Neural progenitor cell (in vitro differentiated cells): ENCODE measurements around the gene STXBP5. TPM values are rescaled to one million over a fixed set of nuclear protein-coding genes. Genes with fewer than 3 reads are reported as not detected.

ENCODE experiments used
- DNase-seq: peaks from one replicate; pipeline ENCODE4 v3.0.0-alpha.2; 2016; ENCODE audit warnings: low spot score
- H2AFZ ChIP-seq: fragments of 200-600 bp; sonication (generic); replicated peaks from 2 replicates; pipeline ENCODE4 v1.6.1; 2016; ENCODE audit warnings: antibody characterized with exemption
- H3F3A ChIP-seq: fragments of 200-600 bp; sonication (generic); 2 replicates; pipeline ENCODE4 v1.6.1; 2016; ENCODE audit warnings: antibody characterized with exemption, low read depth
- H3K27ac ChIP-seq: fragments of 200-600 bp; sonication (generic); 2 replicates; pipeline ENCODE4 v1.5.1; 2016; ENCODE audit warnings: mild to moderate bottlenecking
- H3K27me3 ChIP-seq: fragments of 200-600 bp; sonication (generic); 2 replicates; pipeline ENCODE4 v1.6.1; 2016; ENCODE audit warnings: mild to moderate bottlenecking, moderate library complexity
- H3K36me3 ChIP-seq: fragments of 200-600 bp; sonication (generic); 2 replicates; pipeline ENCODE4 v1.5.1; 2016
- H3K4me1 ChIP-seq: fragments of 200-600 bp; sonication (generic); 2 replicates; pipeline ENCODE4 v1.6.1; 2016; ENCODE audit warnings: mixed run types
- H3K4me2 ChIP-seq: fragments of 200-600 bp; sonication (generic); 2 replicates; pipeline ENCODE4 v1.6.1; 2016
- H3K4me3 ChIP-seq: fragments of 200-600 bp; sonication (generic); 2 replicates; pipeline ENCODE4 v1.5.1; 2016
- H3K79me2 ChIP-seq: fragments of 200-600 bp; sonication (generic); 2 replicates; pipeline ENCODE4 v1.6.1; 2016; ENCODE audit warnings: low read depth
- H3K9ac ChIP-seq: fragments of 200-600 bp; sonication (generic); 2 replicates; pipeline ENCODE4 v1.6.1; 2016
- H3K9me3 ChIP-seq: fragments of 200-600 bp; sonication (generic); 2 replicates; pipeline ENCODE4 v1.5.1; 2016; ENCODE audit warnings: low read depth
- H4K20me1 ChIP-seq: fragments of 200-600 bp; sonication (generic); 2 replicates; pipeline ENCODE4 v1.6.1; 2016; ENCODE audit warnings: low read depth
- H3K27ac Mint-ChIP-seq: 3 replicates; pipeline ENCODE4 v1.8.0; 2021; ENCODE audit warnings: mixed read lengths
- H3K27me3 Mint-ChIP-seq: 2 replicates; pipeline ENCODE4 v1.8.0; 2022; ENCODE audit warnings: low read depth, mild to moderate bottlenecking, inconsistent platforms, moderate library complexity, mixed read lengths; ENCODE audit not compliant: insufficient read depth
- H3K36me3 Mint-ChIP-seq: 3 replicates; pipeline ENCODE4 v1.8.0; 2021; ENCODE audit warnings: mixed read lengths
- H3K4me1 Mint-ChIP-seq: 3 replicates; pipeline ENCODE4 v1.8.0; 2021; ENCODE audit warnings: mixed read lengths
- H3K4me3 Mint-ChIP-seq: 3 replicates; pipeline ENCODE4 v1.8.0; 2021; ENCODE audit warnings: mild to moderate bottlenecking, moderate library complexity, mixed read lengths
- H3K9me3 Mint-ChIP-seq: 3 replicates; pipeline ENCODE4 v1.8.0; 2020; ENCODE audit warnings: mixed read lengths
- EZH2 ChIP-seq: fragments of 200-600 bp; sonication (generic); IDR thresholded peaks from 2 replicates; pipeline ENCODE4 v1.6.1; 2017; ENCODE audit warnings: antibody characterized with exemption, mild to moderate bottlenecking, moderate library complexity
- EZH2phosphoT487 ChIP-seq: fragments of 200-600 bp; sonication (generic); IDR thresholded peaks from 2 replicates; pipeline ENCODE4 v1.6.1; 2017; ENCODE audit warnings: antibody characterized with exemption
- total RNA-seq: library from RNA; depleted of rRNA; stranded (reverse); fragments of >200 nt; gene quantifications from 2 replicates; pipeline ENCODE4 v1.2.3, GENCODE V29; 2015; ENCODE audit warnings: low replicate concordance
- TF ChIP-seq, protein P1 (sequence below): fragments of 200-600 bp; sonication (generic); IDR thresholded peaks from 2 replicates; pipeline ENCODE4 v1.5.1; 2017; ENCODE audit warnings: antibody characterized with exemption, mild to moderate bottlenecking

The STXBP5 gene
- total RNA-seq, 1 donor from 2014 or later, result 12.0 TPM

DNA sequence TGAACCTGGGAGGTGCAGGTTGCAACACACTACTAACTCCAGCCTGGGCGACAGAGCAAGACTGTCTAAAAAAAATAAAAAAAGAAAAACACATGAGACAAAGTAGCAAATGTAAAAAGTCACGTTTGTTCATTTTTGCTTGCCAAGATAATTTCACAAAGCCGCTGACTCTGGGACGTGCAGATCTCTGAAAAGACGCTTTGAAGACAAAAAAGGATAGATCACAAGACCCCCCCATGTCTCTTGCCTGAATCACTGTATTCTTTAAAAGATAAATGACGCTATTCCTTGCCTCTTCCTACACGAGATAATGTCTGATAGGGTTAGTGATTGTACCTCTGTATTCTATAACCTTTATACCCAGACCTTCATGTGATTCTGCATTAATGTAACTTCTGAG lies 23.3 kb upstream of the STXBP5 start:
- Mint-ChIP-seq H3K4me3 (no peak overlapping the region), H3K27me3 (no peaks in the 10 kb centered on the region)

DNA sequence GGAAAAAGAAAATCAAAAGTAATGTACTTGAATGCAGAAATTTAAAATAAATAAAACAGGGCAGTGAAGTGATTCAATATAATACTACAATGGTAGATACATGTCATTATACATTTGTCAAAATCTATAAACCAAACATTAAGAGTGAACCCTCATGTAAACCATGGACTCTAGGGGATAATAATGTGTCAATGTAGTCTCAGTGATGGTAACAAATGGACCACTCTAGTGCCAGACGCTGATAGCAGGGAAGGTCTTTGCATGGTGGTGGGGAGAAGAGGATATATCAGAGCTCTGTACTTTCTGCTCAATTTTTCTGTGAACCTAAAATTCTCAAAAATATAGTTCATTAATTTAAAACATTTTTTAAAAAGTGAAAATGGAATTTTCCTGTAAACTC lies 19.8 kb upstream of the STXBP5 start:
- Mint-ChIP-seq H3K4me1 (no peaks in the 10 kb centered on the region), H3K36me3 (no peaks in the 10 kb centered on the region), H3K9me3 (no peaks in the 10 kb centered on the region), H3K27me3 (no peaks in the 10 kb centered on the region), H3K27ac (no peak overlapping the region), H3K4me3 (no peak overlapping the region)
- no peaks in the 10 kb centered on the region for H3K9me3 ChIP-seq
- no peak for DNase-seq
- H3K4me1 ChIP-seq, result no peaks in the 10 kb centered on the region
- no peaks in the 10 kb centered on the region for H4K20me1 ChIP-seq
- no peak for TF ChIP-seq EZH2phosphoT487
- no peak for TF ChIP-seq EZH2
- TF ChIP-seq, protein P1, sequence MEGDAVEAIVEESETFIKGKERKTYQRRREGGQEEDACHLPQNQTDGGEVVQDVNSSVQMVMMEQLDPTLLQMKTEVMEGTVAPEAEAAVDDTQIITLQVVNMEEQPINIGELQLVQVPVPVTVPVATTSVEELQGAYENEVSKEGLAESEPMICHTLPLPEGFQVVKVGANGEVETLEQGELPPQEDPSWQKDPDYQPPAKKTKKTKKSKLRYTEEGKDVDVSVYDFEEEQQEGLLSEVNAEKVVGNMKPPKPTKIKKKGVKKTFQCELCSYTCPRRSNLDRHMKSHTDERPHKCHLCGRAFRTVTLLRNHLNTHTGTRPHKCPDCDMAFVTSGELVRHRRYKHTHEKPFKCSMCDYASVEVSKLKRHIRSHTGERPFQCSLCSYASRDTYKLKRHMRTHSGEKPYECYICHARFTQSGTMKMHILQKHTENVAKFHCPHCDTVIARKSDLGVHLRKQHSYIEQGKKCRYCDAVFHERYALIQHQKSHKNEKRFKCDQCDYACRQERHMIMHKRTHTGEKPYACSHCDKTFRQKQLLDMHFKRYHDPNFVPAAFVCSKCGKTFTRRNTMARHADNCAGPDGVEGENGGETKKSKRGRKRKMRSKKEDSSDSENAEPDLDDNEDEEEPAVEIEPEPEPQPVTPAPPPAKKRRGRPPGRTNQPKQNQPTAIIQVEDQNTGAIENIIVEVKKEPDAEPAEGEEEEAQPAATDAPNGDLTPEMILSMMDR, result no peak
- H2AFZ ChIP-seq, result no peak overlapping the region
- no peaks in the 10 kb centered on the region for H3K27me3 ChIP-seq
- no peaks in the 10 kb centered on the region for H3K36me3 ChIP-seq
- H3K4me2 ChIP-seq, result no peak overlapping the region
- H3K79me2 ChIP-seq, result no peaks in the 10 kb centered on the region
- H3F3A ChIP-seq, result no peaks in the 10 kb centered on the region
- no peak overlapping the region for H3K4me3 ChIP-seq
- no peak overlapping the region for H3K9ac ChIP-seq
- H3K27ac ChIP-seq, result no peak overlapping the region

More for the DNA sequence above, 23.3 kb upstream of the STXBP5 start:
- Histone ChIP-seq H3K9ac (no peak overlapping the region), H3F3A (no peaks in the 10 kb centered on the region), H3K4me3 (no peak overlapping the region), H3K4me1 (no peaks in the 10 kb centered on the region), H3K4me2 (no peak overlapping the region), H2AFZ (no peak overlapping the region), H4K20me1 (no peaks in the 10 kb centered on the region), H3K9me3 (no peaks in the 10 kb centered on the region), H3K27me3 (no peaks in the 10 kb centered on the region), H3K36me3 (no peaks in the 10 kb centered on the region), H3K27ac (no peak overlapping the region), H3K79me2 (no peaks in the 10 kb centered on the region)
- Mint-ChIP-seq H3K9me3 (no peaks in the 10 kb centered on the region), H3K36me3 (no peaks in the 10 kb centered on the region), H3K4me1 (no peaks in the 10 kb centered on the region), H3K27ac (no peak overlapping the region)
- TF ChIP-seq EZH2phosphoT487, result no peak
- no peak for TF ChIP-seq EZH2
- TF ChIP-seq, protein P1, result no peak
- no peak for DNase-seq

DNA sequence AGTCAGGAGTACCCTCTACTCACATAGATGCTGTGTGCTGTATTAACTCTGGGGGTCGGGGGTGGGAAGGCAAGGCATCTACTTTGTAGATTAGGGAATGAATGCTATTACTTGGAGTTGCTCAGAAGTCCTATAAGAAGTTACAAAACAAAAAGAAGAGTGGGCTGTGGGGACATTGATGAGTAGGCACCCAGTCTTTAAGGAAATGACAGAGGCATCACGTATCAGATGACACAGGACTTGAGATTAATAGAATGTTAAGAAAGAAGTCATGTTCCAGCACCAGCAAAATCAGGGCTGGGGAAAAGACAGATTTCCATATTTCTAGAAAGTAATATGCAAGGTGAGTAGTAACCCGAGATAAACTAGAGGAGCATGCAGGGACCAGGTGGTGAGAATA lies 19.0 kb upstream of the STXBP5 start:
- TF ChIP-seq EZH2, result no peak
- TF ChIP-seq, protein P1, result no peak

DNA sequence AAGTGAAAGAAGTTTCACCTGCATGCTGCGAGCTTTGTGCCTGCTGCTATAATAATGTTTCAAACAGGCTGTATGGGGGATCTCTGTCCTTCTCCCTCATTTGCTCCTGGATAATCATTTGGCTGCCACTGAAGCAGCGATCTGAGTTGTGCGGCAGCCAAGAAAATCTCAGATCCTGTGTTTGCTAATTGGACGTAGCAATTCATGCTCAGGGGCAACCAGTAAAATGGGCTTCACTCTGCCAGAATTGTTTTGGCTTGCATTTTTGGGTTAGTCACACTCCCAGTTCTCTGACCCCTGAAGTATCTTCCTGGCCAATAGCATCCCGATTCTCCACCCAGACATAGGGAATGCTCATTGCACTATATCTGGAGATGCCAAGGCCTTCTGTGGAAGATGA lies 13.7 kb upstream of the STXBP5 start:
- Mint-ChIP-seq H3K27ac (no peak overlapping the region), H3K9me3 (no peaks in the 10 kb centered on the region), H3K27me3 (no peaks in the 10 kb centered on the region), H3K36me3 (no peaks in the 10 kb centered on the region), H3K4me1 (no peaks in the 10 kb centered on the region), H3K4me3 (no peak overlapping the region)
- DNase-seq, result no peak
- Histone ChIP-seq H3K4me2 (no peak overlapping the region), H3K4me3 (no peak overlapping the region), H3K27me3 (no peaks in the 10 kb centered on the region), H3K9me3 (no peaks in the 10 kb centered on the region), H3K36me3 (no peaks in the 10 kb centered on the region), H4K20me1 (no peaks in the 10 kb centered on the region), H2AFZ (no peak overlapping the region), H3K4me1 (no peaks in the 10 kb centered on the region), H3K27ac (no peak overlapping the region), H3F3A (no peaks in the 10 kb centered on the region), H3K79me2 (no peaks in the 10 kb centered on the region), H3K9ac (no peak overlapping the region)
- TF ChIP-seq, protein P1, result no peak
- no peak for TF ChIP-seq EZH2
- TF ChIP-seq EZH2phosphoT487, result no peak

More for the DNA sequence above, 19.0 kb upstream of the STXBP5 start:
- Histone ChIP-seq H2AFZ (no peak overlapping the region), H3K4me3 (no peak overlapping the region), H3K4me1 (no peaks in the 10 kb centered on the region), H3K4me2 (no peak overlapping the region), H3K9ac (no peak overlapping the region), H3K9me3 (no peaks in the 10 kb centered on the region), H3K27me3 (no peaks in the 10 kb centered on the region), H4K20me1 (no peaks in the 10 kb centered on the region), H3K36me3 (no peaks in the 10 kb centered on the region), H3K79me2 (no peaks in the 10 kb centered on the region), H3F3A (no peaks in the 10 kb centered on the region), H3K27ac (no peak overlapping the region)
- no peaks in the 10 kb centered on the region for H3K36me3 Mint-ChIP-seq
- H3K27me3 Mint-ChIP-seq, result no peaks in the 10 kb centered on the region
- DNase-seq, result no peak
- H3K4me3 Mint-ChIP-seq, result no peak overlapping the region
- no peak overlapping the region for H3K27ac Mint-ChIP-seq
- no peaks in the 10 kb centered on the region for H3K9me3 Mint-ChIP-seq
- H3K4me1 Mint-ChIP-seq, result no peaks in the 10 kb centered on the region
